Stimulated activated CD8-positive, alpha-beta memory T cell treated with anti-CD3 and anti-CD28 coated beads, Interleukin-15, amount 100 ng/mL, for 48 hours (primary cell): ENCODE measurements around the gene RTN3.
"Not testable (repeated sequence)": the region's sequence is repeated elsewhere in the genome, so short reads cannot be mapped to it uniquely, and the experiment has no call there.

ENCODE experiments used
- DNase-seq, 2 donors: peaks; one replicate each; pipeline ENCODE4 v3.0.0-alpha.2; 2020; ENCODE audit warnings: low read depth in 2 of 2

Gene RTN3

DNA sequence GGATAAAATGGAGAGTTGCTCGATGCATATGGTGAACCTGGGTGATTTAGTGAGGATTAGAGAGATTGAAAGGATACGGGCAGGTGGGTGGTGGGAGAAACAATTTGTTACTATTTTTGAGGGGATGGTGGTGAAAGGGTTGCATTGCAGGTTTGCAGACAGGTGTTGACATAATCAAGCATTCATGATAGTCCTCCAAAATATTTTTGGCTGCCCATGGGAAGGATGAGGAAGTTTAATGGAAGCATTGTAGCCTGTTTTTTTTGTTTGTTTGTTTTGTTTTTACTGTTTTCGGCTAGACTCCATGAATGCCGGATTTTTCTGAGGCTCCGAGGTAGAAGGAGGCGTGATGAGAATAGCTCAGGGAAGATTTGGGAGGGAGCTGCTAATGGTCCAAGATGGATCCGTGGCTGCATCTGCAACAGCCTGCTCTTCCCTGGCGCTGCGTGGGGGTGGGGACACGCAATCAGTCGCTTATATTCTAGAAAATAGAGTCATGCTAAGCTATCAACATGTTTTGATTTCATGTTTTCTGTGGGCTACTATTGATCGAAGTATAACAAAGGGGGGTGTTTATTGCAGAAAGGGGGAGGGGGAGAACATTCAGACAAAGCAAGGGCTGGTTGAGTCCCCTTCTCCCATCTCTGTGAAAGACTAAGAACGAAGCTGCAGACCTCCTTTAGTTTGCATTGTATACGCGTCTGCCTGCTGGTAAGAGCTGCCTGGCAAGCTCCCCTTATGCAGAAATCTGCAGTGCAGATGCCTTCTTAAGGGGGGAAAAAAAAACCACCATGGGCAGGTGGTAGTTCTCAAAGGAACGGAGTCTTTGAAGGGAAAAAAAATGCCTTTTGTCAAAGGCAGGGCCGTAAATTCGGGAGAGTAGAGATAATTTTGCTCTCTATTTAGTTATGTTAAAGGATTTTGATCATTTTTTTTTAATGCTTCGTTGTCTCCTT lies 1.0 kb downstream of the RTN3 start:
- no peak for DNase-seq

DNA sequence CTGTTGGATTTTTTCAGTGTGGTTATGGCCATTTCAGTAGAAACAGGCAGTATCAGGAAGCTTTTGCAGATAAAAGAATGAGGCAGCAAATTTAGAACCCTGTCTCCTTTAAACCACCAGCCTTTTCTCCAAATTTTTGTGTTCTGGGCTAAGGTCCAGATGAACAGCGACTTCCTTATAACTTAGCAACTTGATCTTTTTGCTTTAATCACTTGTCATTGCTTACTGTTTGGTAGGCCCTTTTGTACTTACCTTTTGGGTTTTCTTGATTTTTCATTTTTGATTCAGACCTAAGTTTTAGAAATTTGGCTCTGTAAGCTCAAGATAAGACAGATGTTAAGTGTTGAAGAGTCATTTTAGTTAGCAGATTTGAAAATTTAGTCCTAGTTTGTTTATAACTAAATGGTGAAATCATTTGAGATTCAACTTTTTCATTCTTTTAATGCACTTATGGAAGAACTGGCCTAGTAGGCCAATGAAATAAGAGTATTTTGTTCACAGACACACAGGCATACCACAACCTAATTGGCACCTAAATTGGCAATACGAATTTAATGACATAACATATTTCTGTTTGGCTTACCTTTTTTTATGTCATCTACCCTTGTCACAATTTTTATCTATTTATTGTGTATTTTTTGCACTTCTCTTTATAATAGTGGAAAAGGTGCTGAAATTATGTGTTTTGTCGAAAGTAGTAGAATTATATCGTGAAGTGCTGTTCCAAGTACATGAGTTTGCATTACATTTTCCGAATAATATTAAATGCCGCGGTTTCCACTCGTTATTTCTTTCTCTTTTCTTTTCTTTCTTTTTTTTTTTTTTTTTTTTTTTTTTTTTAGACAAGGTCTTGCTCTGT lies 2.1 kb downstream of the RTN3 start:
- DNase-seq, result no peak

DNA sequence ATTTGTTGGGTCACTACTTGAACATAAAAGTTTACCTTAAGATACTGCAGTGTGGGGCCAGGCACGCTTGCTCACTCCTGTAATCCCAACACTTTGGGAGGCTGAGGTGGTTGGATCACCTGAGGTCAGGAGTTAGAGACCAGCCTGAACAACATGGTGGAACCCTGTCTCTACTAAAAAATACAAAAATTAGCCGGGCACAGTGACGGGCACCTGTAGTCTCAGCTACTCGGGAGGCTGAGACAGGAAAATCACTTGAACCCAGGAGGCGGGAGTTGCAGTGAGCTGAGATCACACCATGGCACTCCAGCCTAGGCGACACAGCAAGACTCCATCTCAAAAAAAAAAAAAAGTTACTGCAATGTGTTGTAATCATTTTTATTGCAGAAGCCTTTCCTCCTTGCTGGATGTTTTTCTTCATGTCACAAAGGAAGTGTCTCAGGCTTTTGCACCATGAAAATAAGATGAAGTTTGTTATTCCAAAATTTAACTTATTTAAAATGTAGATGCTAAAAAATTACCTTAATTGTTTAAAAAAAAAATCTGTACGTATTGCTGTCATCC lies 3.9 kb downstream of the RTN3 start:
- not testable (repeated sequence) for DNase-seq

DNA sequence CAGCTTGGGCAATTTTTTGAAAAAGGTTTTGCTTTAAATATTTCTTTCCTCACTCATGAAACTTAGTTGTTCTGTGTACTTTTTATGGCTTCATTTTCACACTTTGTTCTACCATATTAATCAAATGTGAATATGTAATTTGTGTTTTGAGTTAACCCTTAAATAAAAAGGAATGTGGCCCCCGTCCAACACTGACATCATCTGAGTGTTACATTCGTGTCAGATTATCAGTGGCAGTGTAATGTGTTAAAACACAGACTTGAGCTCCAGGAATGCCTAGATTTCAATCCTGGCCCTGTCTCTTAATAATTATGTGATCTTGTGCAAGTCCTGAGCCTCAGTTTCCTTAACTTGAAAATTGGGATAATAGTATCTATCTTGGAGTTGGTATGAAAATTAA lies 5.6 kb downstream of the RTN3 start:
- DNase-seq, result no peak

DNA sequence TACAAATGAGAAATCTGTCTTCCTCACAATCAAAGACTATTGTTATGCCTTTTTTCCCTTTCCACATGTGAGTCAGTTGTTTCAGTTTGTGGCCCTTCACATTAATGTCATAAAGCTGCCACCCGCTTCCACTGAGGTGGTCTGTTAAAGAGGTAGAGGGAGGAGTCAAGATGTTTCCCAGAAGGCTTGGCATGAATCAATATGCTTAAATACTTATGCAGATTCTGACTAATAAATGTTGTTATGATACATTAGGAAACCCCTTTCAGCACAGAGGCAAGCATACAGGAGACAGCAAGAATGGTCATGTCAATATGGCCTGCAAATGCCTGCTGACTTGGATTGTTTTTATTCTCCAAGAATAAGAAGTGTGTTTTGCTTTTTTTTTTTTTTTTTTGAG lies 6.5 kb downstream of the RTN3 start:
- DNase-seq, result no peak

DNA sequence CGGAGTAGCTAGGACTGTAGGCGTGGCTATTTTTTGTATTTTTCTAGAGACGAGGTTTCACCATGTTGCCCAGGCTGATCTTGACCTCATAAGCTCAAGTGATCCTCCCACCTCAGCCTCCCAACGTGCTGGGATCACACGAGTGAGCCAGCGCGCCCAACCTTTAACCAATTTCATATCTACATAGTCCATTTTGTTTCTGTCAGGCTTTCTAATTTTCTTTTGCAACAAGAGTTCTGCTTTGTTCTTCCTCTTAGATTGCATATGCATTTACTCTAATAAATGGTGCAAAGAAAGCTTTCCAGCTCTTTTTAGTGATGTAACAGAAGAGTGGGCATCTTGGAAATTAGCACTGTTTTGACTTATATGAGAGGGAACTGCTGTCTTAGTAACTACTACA lies 13.3 kb downstream of the RTN3 start:
- no peak for DNase-seq

DNA sequence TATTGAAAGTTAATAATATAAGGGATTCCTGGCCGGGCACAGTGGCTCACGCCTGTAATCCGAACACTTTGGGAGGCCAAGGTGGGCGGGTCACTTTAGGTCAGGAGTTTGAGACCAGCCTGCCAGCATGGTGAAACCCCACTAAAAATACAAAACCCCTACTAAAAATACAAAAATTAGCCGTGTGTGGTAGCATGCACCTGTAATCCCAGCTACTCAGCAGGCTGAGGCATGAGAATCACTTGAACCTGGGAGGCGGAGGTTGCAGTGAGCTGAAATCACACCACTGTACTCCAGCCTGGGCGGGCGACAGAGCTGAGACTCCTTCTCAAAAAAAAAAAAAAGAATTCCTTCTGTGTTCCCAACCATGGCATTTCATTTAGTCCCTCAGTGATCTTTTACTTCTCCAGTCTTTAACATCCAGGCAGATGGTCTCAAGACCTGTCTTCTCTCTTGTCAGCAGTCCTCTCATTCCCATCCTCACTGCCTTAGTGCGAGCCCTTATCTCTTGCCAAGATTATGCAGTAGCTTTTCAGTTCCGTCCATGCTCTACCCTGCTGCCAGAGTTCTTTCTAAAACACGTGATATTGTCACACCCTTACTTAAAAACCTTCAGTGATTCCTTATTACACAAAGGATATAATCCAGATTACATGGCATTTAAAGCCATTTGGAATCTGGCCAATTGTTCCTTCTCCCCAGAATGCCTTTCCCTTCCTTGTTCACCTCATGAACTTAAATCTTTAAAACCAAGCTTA lies 17.9 kb downstream of the RTN3 start:
- no peak for DNase-seq

DNA sequence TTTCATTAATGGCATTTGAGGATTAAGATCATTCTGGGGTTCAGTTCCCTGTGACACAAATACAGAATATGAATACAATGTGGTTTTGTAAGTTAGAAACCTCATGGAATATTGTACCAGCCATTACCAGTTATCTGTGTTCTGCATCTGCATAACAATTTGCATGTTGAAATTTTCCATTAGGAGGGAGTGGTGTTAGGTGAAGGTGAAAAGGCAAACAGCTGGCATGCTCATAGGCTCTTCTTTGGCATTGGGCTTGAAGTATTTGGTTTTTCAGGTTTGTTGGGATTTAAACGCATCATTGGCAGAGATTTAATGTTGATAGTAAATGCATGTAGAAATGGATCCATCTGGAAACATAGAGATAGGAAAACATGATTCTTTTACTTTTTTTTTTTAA lies 18.6 kb downstream of the RTN3 start:
- no peak for DNase-seq

DNA sequence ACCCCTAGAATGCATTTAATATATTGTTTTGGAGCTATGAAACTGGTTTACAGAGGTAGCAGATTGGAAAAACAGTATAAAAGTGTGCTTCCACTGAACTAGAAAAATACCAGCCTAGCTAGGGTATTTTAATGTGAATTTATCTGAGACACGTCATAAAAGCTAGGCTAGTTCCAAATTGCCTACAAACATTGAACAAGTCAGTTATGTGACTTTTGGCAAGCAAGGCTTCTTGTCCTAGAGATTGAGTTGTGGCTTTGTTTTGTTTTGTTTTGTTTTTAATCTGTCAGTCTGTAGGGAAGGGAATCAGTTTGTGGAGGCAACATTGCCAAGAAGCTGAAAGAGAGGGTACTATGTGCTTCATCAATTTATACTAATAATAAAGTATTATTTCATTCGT lies 24.2 kb downstream of the RTN3 start:
- DNase-seq, result no peak

DNA sequence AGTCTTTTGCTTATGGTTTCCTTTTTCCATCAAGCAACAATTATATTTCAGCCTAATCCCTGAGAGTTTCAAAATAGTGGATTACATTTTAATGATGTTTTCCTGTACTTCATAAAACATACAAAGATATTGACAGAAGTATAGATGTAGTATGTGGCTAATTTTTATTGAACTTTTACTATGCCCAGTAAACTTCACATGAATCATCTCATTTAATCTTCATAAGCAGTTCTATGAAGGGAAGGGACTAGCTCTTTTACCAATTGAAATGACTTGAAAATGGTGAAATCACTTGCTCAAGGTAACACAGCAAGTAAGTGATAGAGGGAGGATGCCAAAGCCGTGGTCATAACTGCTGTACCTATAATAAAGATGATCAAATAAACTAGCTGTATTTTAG lies 27.5 kb downstream of the RTN3 start:
- DNase-seq, result no peak

DNA sequence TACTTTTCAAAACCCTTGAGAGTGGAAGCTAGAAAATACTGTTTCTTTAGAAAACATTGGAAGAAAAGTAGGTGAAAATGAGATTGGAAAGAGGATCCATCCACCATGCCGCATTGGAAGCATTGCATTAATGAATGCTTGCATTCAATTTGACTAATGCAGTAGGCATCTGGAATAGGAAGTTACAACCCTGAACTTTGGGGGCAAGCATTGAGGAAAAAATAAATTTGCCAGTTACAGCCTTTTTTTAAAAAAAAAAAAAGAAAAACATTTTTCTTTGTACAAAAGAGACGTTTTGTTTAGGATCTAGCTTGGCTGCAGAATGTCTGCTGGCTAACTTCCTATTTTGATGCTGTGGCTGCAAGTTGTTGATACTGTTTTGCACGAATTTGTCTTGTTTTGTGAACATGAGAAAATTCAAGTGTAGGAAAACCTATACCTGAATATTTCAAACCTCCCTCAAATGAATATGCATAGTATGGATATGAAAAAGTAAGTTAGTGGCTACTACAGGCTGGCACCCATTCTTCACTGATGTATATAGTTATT lies 28.1 kb downstream of the RTN3 start:
- no peak for DNase-seq

DNA sequence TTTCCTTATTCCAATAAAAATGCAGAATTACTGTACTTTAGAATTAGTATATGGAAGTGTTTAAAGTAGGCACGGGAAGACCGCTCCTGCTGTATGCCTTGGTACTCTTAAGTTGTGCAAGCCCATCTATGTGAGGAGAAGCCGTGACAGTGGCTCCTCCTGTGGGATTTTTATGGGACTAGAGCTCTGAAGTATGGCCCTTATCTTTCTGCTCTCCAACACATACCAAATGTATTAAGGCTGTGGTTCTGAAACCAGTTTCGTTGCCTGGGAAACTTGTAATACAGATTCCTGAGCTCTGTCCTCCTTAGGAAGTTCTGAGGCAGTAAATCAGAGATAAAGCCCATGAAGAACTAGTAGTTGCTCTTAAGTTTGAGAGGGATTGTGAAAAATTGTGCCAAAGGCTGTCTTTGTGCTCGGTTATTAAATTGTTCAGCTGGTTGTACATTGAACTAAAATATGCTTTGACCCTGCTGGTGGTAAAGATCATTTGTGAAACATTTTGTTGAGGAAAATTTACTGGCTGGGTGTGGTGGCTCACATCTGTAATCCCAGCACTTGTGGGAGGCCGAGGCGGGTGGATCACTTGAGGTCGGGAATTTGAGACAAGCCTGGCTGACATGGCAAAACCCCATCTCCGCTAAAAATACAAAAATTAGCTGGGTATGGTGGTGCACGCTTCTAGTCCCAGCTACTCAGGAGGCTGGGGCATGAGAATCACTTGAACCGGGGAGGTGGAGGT lies 29.3 kb downstream of the RTN3 start:
- DNase-seq, result no peak

DNA sequence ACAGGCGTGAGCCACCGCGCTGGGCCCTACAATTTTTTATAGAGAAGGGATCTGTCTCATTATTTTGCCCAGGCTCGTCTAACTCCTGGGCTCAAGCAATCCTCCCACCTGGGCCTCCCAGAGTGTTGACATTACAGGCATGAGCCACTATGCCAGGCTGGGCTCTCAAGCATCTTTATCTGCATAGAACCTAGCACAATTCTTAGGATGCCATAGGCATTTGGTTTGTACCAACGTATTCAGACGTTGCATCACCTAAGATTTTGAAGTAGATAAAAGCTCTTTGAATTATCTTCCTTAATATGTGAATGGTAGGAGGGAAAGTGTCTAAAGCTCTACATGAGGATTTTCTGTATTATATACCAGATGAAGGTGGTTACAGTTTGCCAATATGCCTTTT lies 30.5 kb downstream of the RTN3 start:
- DNase-seq, result no peak

DNA sequence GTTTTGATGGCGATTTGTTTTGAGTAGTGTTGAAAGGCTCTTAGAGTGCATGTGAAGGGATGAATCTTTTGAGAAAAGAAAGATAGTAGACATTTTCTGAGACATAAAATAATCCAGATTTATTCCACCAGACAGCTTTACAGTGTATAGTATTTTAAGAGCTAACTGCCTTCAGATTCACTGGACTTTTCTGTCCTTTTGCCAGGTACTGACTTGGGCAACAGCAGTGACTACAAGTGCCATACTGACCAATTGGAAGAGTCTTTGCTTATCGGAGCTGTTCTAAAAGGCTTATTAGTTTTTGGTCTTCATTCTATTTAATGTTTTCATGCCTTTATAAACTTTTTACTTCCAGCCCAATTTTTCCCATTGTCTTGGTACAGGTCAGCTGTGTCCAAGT lies 32.5 kb downstream of the RTN3 start:
- no peak for DNase-seq

DNA sequence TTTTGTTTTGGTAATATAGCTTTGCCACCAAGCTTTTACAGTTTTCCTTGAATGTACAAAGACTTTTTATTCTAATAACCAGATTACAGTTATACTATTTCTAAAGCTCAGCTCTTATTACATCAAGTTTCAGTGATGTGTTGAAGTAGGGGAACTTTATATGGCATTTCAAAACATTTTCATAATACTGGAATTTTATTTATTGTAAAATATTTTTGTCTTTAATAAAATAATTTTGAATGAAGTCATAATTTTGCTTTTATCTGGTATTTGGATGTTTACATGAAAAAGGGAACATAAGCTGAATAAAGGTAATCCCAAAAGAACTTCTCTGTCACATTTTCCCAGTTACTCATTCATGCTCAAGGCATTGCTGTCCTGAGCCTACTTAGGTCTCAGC lies 34.7 kb downstream of the RTN3 start:
- DNase-seq, result no peak

DNA sequence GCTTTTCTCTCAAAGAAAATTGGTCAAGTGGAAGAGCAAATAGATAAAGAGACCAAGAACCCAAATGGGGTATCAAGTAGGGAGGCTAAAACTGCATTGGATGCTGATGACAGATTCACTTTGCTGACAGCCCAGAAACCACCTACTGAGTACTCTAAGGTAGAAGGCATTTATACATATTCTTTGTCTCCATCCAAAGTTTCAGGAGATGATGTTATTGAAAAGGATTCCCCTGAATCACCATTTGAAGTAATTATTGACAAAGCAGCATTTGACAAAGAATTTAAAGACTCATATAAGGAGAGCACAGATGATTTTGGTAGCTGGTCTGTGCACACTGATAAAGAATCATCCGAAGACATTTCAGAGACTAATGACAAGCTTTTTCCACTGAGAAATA lies 37.7 kb downstream of the RTN3 start:
- no peak for DNase-seq

DNA sequence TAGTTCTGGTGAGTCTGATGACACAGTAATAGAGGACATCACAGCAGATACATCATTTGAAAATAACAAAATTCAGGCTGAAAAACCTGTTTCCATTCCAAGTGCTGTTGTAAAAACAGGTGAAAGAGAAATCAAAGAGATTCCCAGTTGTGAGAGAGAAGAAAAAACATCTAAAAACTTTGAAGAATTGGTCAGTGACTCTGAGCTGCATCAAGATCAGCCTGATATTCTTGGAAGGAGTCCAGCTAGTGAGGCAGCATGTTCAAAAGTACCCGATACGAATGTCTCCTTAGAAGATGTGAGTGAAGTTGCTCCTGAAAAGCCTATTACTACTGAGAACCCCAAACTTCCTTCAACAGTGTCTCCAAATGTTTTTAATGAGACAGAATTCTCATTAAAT lies 38.7 kb downstream of the RTN3 start:
- DNase-seq, result no peak

DNA sequence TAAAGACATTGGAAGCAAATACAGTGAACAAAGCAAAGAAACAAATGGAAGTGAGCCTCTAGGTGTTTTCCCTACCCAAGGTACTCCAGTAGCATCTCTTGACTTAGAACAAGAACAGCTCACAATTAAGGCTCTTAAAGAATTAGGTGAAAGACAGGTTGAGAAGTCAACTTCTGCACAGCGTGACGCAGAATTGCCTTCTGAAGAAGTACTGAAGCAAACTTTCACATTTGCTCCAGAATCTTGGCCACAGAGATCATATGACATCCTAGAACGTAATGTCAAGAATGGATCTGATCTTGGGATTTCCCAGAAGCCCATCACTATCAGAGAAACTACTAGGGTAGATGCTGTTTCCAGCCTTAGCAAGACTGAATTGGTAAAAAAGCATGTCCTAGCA lies 39.3 kb downstream of the RTN3 start:
- DNase-seq, result no peak

DNA sequence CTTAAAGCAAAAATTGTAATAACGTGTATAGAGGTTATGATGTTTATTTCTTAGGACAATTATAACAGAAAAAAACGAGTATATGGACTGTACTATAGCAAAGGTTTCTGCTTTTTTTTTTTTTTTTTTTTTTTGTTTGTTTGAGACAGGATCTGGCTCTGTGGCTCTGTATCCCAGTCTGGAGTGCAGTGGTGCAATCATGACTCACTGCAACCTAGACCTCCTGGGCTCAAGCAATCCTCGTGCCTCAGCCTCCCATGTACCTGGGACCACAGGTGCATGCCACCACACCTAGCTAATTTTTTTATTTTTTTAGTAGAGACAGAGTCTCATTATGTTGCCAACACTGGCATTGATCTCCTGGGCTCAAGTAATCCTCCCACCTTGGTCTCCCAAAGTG lies 48.0 kb downstream of the RTN3 start:
- no peak for DNase-seq

DNA sequence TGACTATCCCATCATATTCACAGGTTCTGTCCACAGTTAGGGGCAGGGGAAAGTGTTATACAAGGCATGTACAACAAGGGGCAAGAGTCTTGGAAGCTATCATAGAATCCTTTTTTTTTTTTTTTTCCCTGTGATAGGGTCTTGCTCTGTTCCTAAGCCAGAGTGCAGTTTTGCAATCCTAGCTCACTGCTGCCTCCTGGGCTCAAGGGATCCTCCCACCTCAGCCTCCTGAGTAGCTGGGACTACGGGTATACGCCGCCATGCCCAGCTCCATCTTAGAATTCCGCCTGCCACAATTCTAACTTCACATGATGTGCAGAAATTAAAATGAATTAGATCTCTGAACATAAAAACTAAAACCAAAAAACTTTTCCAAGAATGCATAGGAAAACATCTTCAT lies 55.6 kb downstream of the RTN3 start:
- DNase-seq, result no peak

DNA sequence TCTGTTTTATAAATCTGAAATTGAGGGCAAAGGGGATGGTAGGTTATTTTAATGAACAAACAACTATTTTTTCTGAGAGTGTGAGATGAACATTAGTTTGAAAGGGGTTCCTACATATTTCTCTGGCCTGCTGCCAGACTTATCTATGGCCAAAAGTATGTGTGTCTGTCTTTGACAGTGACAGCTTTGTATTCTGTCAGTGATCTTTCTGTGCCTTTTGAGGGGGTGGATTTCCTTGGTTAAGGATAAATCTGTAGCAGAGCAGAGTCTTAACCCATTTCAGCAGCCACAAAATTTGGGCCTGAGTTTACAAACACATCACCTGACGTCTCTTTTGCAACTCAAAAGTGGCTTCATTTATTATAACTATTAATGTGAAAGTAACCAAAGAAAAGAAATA lies 56.4 kb downstream of the RTN3 start:
- no peak for DNase-seq
